SKM-1 treated with dmso at 0.1 percent for 144 hours (cell line): Measurements from ENCODE around the gene CACNA2D3.

Source experiments
- DNase-seq: peaks from one replicate; lab custom pipeline; 2025; ENCODE audit not compliant: unreplicated experiment; lab: John Stamatoyannopoulos, UW

The CACNA2D3 gene

GRCh38 chr3:54519493-54519892 lies 397.1 kb downstream of the CACNA2D3 start:
- DNase-seq = no peak

- DNase-seq = no peak
Measured at GRCh38 chr3:54520060-54520459, 397.7 kb downstream of the CACNA2D3 start.

- DNase-seq = no peak
Measured at GRCh38 chr3:54527521-54527920, 405.2 kb downstream of the CACNA2D3 start.

GRCh38 chr3:54527953-54528352 lies 405.6 kb downstream of the CACNA2D3 start:
- DNase-seq = no peak

GRCh38 chr3:54528668-54529067 lies 406.3 kb downstream of the CACNA2D3 start:
- DNase-seq = no peak

GRCh38 chr3:54530091-54530490 lies 407.7 kb downstream of the CACNA2D3 start:
- DNase-seq = no peak

- DNase-seq = no peak
Measured at GRCh38 chr3:54530944-54531343, 408.6 kb downstream of the CACNA2D3 start.

GRCh38 chr3:54531741-54532140 lies 409.4 kb downstream of the CACNA2D3 start:
- no peak for DNase-seq

- no peak for DNase-seq
Measured at GRCh38 chr3:54533856-54534255, 411.5 kb downstream of the CACNA2D3 start.

- DNase-seq = no peak
Measured at GRCh38 chr3:54535619-54536018, 413.3 kb downstream of the CACNA2D3 start.

- no peak for DNase-seq
Measured at GRCh38 chr3:54536450-54536849, 414.1 kb downstream of the CACNA2D3 start.

- DNase-seq = no peak
Measured at GRCh38 chr3:54537506-54537905, 415.2 kb downstream of the CACNA2D3 start.

- no peak for DNase-seq
Measured at GRCh38 chr3:54538346-54538745, 416.0 kb downstream of the CACNA2D3 start.

- DNase-seq = no peak
Measured at GRCh38 chr3:54541369-54541768, 419.0 kb downstream of the CACNA2D3 start.

- no peak for DNase-seq
Measured at GRCh38 chr3:54543446-54543845, 421.1 kb downstream of the CACNA2D3 start.

- no peak for DNase-seq
Measured at GRCh38 chr3:54547051-54547450, 424.7 kb downstream of the CACNA2D3 start.

GRCh38 chr3:54547846-54548245 lies 425.5 kb downstream of the CACNA2D3 start:
- no peak for DNase-seq

- DNase-seq = no peak
Measured at GRCh38 chr3:54549607-54550220, 427.4 kb downstream of the CACNA2D3 start.

GRCh38 chr3:54550221-54550977 lies 428.0 kb downstream of the CACNA2D3 start:
- DNase-seq = no peak

GRCh38 chr3:54556630-54557029 lies 434.3 kb downstream of the CACNA2D3 start:
- no peak for DNase-seq

GRCh38 chr3:54557538-54558428 lies 435.4 kb downstream of the CACNA2D3 start:
- no peak for DNase-seq
